Fibroblast of skin of left quadriceps (primary cell): Measurements from ENCODE around the gene CD44.
A peak's percentile ranks its signal among the peaks of the same experiment; 100 is the strongest.

ENCODE experiments used
- DNase-seq, 2 experiments: peaks; one replicate each; pipeline ENCODE4 v3.0.0-alpha.2; 2013; ENCODE audit warnings: low read depth in 2 of 2

The CD44 gene

GRCh38 chr11:35139722-35140282 lies 831 bp downstream of the CD44 start:
- DNase-seq, result no peak

DNA sequence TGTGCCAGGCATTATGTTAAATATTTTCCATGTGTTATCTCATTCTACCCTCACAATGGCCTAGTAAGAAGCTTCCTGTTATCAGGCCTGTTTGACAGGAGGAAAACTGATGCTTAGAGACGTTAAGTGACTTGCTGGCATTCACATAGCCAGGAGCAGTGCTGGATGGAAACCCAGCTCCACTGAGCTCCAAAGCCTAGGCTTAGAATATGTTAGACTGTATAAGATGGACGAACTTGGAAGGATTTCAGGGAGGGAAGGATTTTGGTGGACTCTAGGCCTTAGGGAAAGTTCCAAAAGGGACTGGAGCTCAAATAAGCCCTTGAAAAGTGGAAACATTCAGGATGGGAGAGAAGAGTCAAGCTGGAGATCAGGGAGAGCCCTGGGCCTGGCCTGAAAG lies 2.1 kb downstream of the CD44 start:
- no peak for DNase-seq

DNA sequence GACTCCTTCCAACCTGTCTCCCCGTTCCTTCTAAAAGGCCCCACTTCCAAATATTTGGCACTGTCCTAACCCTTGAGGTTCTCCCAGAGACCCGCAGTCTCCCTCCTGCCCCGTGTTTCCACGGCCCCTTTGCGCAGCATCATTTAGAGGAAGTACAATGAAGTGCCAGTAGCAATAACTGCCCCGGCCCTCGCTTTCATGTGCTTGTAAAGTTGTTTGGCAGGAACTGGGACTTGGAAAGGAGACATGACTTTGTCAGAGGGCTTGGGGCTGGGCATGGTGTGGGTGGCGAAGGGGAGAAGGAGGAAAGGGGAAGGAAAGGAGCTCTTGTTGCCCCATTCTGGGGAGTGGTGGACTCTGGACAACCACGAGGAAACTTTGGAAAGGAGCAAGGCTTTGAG lies 2.6 kb downstream of the CD44 start:
- DNase-seq, result no peak

- DNase-seq, result no peak
These were observed 3.6 kb downstream of the CD44 start for GRCh38 chr11:35142481-35143075.

DNA sequence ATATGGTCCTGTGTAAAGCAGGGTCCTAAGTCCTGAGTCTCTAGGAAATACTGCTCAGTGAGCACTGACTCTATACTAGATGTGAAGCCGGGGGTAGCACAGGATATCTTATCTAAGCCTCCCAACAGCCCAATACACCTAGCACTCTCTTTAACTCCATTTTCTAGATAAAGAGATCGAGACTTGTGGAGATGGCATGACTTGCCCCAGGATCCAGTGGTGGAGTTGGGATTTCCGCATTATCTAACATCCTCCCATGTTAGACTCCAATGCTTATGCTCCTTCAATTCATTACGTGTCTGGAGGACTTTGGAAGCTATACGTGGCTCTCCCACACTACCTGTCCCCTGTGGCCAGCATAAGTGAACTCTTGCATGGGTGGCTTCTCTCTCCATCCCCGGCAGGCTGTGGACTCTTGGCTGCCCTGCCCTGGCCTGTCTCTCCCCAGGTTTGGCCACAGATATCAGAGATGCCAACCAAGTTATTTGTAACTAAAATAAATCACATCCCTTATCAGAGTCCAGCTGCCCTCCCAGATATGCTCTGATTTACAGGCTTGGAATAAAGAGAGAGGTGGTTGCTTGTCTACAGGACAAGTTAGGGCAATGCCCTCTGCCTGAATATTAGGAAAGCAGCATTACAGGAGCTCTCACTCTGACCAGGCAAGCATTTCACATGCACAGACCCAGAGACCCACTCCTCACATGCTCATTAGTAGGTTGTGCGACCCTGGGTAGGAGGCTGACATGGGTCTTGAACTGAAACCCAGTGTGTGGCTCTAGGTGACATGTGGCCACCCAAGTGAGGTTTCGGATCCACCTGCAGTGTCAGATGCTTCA lies 4.5 kb downstream of the CD44 start:
- DNase-seq, result no peak

- peak in 1 of 2 experiments; percentile 72 for DNase-seq
These were observed 5.3 kb downstream of the CD44 start for GRCh38 chr11:35144136-35144741.

DNA sequence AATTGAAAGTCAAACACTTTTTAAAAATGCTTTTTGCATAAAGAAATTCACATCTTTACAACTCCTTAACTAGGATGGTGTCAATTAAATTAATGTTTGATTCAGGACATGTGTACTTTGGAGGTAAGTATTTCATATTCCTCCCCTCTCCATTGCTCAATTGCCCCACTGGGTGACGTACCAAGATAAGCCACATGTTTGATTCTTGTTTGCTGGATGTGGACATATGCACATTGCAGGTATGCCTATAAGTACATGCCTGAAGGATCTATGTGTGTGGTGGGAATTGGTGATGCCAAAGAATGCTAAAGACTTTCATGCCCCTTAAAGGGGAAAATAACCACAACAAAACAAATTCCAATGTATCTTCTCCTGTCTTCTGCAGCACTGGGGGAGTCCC lies 5.8 kb downstream of the CD44 start:
- DNase-seq, result no peak

DNA sequence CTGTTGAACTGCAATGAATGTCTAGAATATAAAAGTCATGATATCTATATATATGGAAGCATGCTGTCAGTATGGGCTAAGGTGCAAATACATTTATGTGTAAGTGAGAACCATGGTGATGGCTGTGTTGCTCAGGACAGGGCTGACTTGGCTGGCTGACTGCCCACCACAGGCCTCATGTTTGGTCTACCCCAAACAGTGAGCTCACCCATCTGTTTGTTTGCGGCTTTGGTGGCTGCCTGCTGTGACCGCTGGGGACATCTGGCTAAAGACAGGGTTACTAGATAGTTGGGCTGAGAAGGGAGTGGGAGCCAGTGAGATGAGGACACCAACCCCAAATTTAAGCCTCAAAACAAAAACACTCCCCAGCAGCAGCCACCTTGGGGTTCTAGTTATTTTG lies 6.3 kb downstream of the CD44 start:
- DNase-seq, result no peak

DNA sequence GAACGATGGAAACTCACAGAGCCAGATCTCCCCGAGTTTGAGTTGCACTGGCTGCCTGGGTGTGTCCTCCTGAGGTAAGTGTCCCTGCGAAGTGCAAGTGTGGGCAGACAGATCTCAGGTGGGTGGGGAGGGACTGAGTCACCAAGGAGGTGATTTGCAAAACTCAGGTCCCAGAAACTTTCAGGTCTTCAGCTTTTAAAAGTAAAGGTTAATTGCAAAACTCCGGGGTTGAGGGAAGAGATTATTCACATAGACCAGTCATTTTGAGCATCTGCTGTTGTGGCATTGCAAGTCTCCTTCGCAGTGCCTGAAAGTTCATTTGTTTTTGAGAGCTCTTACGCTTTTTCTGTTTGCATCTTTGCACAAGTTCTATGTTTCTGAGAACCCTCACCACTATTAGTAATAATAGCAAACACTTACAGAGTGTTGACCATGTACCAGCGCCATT lies 7.1 kb downstream of the CD44 start:
- no peak for DNase-seq

- DNase-seq, result no peak
These were observed 7.7 kb downstream of the CD44 start for GRCh38 chr11:35146711-35147110.

DNA sequence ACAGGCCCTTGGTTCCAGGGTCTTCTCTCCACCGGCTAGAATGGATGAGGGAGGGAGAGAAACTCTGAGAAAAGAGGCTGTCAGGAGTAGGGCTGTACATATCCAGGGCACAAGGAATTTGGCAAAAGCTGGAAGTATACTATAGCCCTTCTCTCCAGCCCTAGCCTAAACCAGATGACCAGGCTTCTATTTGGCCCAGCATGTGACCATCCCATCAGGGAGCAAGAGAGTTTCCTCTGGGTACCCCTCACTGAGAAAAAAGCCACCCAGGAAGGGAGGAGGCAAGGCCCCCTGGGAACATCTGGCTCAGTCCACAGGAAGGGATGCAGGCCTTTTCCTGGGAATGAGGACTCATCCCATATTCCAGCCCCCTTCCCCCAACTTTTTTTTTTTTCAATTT lies 8.3 kb downstream of the CD44 start:
- DNase-seq, result no peak

GRCh38 chr11:35148163-35148837 lies 9.3 kb downstream of the CD44 start:
- no peak for DNase-seq

DNA sequence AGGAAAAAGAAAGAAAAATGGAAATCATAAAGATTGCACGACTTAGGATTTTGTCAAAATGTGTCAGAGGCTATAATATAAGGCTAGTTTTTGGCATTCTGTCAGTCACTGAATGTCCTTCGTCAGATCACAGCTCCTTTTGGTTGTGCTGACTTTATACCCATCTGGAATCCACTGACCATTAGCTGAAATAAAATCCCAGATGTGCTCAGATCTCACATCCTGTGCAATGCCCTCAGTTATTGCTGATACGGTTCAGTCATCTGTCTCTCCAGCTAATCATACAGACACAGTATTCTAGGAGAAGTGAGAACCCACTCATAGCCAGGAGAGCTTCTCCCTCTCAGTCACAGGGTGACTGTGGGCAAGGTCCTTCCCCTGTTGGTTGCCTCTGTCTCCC lies 11.5 kb downstream of the CD44 start:
- no peak for DNase-seq

GRCh38 chr11:35151241-35151640 lies 12.3 kb downstream of the CD44 start:
- no peak for DNase-seq

DNA sequence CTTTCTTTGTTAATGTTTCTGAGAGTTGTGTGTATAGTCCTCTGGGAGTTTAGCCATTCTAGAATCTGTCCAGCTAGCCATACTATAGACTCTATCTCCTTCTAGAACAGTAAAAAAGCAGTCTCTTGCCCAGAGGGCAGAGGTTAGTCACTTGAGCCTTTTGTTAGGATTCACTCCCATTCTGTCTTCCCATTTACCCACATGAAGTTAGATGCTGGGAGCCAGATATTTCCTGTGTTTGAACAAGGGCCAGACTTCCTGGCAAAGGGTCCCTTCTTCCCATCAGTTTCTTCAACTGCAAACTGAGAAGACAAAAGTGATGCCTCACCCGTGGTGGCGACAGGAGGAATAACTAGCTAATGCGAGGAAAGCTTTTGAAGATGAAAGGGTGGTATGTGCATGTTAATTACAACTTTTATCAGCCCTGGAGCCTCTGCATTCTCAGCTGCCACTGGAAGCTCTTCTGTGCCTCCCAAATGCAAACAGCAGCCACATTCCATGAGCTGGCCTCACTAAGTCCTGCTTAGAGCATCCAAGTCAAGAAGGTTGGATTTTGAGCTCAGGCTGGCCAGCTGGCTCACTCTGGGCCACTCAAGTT lies 12.8 kb downstream of the CD44 start:
- no peak for DNase-seq

DNA sequence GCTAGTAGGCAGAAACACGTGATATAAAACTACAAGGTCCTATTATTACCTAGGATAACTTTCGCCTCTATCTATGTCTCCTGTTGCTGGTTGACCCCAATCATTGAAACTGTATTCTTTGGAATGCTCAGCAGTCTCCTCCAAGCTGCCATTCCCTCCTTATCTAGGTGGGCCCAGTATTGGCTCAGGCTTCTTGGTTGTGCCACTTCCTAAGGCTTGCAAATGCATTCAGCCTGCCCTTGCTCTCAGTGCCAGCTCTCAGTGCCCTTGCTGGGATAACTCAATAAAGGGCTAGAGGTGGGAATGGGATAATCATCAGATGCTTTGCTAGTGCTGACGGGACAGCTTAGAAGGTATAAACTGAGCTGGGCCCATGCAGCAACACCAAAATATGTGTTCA lies 13.6 kb downstream of the CD44 start:
- no peak for DNase-seq

- DNase-seq, result no peak
These were observed 14.3 kb downstream of the CD44 start for GRCh38 chr11:35153280-35153679.

DNA sequence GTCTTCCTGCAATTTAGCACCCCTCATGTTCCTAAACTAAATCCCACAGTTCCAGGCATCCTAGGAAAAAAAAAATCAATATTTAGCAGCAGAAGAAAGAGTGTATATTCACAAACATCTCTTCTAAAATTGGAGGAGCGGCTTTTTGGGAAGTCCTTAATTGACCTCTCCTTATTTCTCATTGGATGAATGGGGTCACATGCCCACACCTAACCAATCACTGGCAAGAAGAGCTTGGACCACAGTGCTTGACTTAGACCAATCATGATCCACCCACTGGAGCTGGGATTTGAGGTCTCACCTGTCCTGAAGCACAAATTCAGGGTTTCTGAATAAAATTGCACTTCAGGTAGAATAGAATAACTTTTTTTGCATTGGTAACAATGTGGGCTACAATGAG lies 16.0 kb downstream of the CD44 start:
- DNase-seq, result no peak

GRCh38 chr11:35155677-35156076 lies 16.7 kb downstream of the CD44 start:
- DNase-seq, result no peak

DNA sequence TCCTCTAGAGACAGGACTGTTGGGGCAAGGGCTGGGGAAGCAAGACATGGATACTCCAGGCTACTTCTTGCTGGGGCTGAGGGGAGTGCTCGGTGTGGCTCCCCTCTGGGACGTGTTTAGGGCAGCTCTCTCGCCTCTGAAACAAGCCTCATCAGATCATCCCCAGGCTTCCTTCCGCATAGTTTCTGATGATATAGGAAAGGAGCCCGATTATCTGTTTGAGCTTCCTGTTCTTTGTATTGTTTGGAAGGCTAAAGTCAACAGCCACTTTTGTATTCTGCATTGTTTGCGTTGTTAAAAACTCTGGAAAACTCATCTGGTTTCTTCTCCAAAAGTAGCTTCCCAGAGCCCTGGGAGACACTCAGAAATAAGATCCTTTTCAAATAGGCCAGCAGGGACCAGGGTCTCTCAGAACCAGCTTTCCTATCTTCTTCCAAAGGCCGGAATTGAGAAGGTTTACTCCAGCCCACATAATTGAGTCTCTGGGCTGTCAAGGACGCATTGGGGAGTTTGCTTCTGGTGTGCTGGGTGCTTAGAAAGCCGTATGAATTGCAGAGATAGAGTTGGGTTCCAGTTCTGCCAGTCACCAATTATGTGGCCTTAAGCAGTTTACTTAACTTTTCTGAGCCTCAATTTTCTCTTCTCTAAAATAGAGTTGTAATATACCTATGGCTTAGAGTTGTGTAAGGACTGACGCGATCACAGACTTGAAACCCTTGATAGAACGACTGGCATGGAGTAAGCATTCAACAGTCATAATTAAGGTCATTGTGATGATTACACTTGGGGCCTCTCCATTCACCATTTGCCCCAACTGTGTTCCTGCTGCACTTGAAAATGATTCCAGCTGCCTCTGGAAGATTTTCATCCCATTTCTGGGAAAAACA lies 19.1 kb downstream of the CD44 start:
- DNase-seq, result no peak
